HG02943 (cell line): ENCODE measurements around the gene RELL2.

ENCODE experiments used
- ATAC-seq: cut with Tn5 transposase; IDR thresholded peaks from one replicate; pipeline ENCODE4 v1.9.1; 2021; ENCODE audit warnings: mild to moderate bottlenecking, low read depth, moderate library complexity; ENCODE audit not compliant: unreplicated experiment

The RELL2 gene

GRCh38 chr5:141647242-141647641 lies 10.4 kb downstream of the RELL2 start:
- no peak for ATAC-seq

- ATAC-seq = no peak
These were observed 11.1 kb downstream of the RELL2 start for GRCh38 chr5:141647851-141648250.

GRCh38 chr5:141649056-141649688 lies 12.4 kb downstream of the RELL2 start:
- ATAC-seq = no peak

GRCh38 chr5:141649972-141650371 lies 13.2 kb downstream of the RELL2 start:
- no peak for ATAC-seq

GRCh38 chr5:141650851-141651727 lies 14.3 kb downstream of the RELL2 start, which contains the start of gene FCHSD1:
Gene FCHSD1 (minus strand): TSS chr5:141651418. CDS start chr5:141651368, 50 bp downstream.
- ATAC-seq = peak; percentile 96

GRCh38 chr5:141651728-141652105 lies 14.9 kb downstream of the RELL2 start:
- ATAC-seq = no peak

- no peak for ATAC-seq
These were observed 17.5 kb downstream of the RELL2 start for GRCh38 chr5:141654298-141654697.

GRCh38 chr5:141655020-141655419 lies 18.2 kb downstream of the RELL2 start:
- no peak for ATAC-seq

- ATAC-seq = no peak
These were observed 19.6 kb downstream of the RELL2 start for GRCh38 chr5:141656396-141656795.

- ATAC-seq = no peak
These were observed 20.6 kb downstream of the RELL2 start for GRCh38 chr5:141657404-141657803.

GRCh38 chr5:141657937-141658545 lies 21.2 kb downstream of the RELL2 start:
- no peak for ATAC-seq

GRCh38 chr5:141662028-141662427 lies 25.2 kb downstream of the RELL2 start:
- no peak for ATAC-seq

GRCh38 chr5:141663506-141663905 lies 26.7 kb downstream of the RELL2 start:
- no peak for ATAC-seq

GRCh38 chr5:141664733-141665461 lies 28.1 kb downstream of the RELL2 start:
- peak; percentile 91 for ATAC-seq

GRCh38 chr5:141665995-141666940 lies 29.5 kb downstream of the RELL2 start:
- ATAC-seq = no peak

GRCh38 chr5:141668601-141669265 lies 31.9 kb downstream of the RELL2 start:
- ATAC-seq = no peak

- ATAC-seq = no peak
These were observed 32.7 kb downstream of the RELL2 start for GRCh38 chr5:141669520-141669919.

- no peak for ATAC-seq
These were observed 35.5 kb downstream of the RELL2 start for GRCh38 chr5:141672071-141672840.
